Right lobe of liver (tissue), 4 donors: ENCODE results near the gene AREL1.

Experiments
- POLR2A ChIP-seq: fragments of 450-650 bp; IDR thresholded peaks from one replicate; pipeline ENCODE4 v1.6.1; 2017; ENCODE audit warnings: antibody characterized with exemption, mild to moderate bottlenecking
- TF ChIP-seq, protein P1 (sequence below), 4 donors: fragments of 200-600 bp in 3 of 4; fragments of 450-650 bp in 1 of 4; IDR thresholded peaks; one replicate each; pipeline versions ENCODE4 v1.5.1 to v1.8.0; 2016 to 2022; ENCODE audit warnings: antibody characterized with exemption in 4 of 4, mild to moderate bottlenecking in 2 of 4
- donor health status: DM: no; HTN: no; CAD: no.
- donor health status: DM: no; HTN: no; CAD: no.
- donor health status: DM: no; HTN: yes; CAD: no.

DNA sequence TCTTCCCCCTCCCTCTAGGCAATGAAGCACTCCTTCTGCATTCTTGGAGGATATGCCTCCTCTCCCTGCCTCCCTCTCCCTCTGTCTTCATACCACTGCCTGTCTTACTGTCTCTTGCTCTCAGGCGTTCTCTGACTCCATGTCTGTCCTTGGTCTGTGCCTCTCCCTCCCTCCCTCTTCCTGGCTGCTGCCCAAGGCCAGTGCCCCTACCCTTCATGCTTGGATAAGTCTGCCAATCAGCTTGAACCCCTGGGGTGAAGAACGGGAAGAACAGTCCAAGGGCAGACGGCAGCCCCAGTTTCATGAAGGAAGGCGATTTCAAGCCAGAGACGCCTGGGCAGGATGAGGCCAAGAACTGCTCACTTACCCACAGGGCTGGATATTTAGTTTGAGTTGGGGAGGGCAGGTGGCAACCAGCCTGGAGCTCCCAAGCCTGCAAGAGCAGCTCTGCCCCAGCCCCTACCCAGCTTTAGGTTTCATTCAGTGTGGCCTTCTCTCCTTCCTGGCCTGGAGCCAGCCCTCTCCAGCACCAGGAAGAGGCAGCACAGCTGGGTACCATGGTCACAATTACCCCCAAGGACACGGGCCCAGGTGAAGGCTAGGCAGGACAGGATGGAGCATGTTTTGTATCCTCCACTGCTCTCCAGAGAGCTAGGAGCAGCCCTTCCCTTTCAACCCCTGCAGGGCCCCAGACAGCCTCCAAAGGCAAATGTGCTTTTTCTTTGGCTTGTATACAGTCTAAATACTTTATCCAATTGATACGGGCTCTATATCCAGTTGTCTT, 65.0 kb downstream of the AREL1 start:
- no peak for TF ChIP-seq POLR2A
- TF ChIP-seq, protein P1, sequence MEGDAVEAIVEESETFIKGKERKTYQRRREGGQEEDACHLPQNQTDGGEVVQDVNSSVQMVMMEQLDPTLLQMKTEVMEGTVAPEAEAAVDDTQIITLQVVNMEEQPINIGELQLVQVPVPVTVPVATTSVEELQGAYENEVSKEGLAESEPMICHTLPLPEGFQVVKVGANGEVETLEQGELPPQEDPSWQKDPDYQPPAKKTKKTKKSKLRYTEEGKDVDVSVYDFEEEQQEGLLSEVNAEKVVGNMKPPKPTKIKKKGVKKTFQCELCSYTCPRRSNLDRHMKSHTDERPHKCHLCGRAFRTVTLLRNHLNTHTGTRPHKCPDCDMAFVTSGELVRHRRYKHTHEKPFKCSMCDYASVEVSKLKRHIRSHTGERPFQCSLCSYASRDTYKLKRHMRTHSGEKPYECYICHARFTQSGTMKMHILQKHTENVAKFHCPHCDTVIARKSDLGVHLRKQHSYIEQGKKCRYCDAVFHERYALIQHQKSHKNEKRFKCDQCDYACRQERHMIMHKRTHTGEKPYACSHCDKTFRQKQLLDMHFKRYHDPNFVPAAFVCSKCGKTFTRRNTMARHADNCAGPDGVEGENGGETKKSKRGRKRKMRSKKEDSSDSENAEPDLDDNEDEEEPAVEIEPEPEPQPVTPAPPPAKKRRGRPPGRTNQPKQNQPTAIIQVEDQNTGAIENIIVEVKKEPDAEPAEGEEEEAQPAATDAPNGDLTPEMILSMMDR (IDR thresholded peaks at IDR 0.05), result no peak
